Measurements from ENCODE around the gene CXCR6. TPM values are rescaled to one million over a fixed set of nuclear protein-coding genes. Genes with fewer than 3 reads are reported as not detected.

The CXCR6 gene
- polyA plus RNA-seq, 1 of the 3 experiments (the other 2 are of a cell fraction), result not detected

DNA sequence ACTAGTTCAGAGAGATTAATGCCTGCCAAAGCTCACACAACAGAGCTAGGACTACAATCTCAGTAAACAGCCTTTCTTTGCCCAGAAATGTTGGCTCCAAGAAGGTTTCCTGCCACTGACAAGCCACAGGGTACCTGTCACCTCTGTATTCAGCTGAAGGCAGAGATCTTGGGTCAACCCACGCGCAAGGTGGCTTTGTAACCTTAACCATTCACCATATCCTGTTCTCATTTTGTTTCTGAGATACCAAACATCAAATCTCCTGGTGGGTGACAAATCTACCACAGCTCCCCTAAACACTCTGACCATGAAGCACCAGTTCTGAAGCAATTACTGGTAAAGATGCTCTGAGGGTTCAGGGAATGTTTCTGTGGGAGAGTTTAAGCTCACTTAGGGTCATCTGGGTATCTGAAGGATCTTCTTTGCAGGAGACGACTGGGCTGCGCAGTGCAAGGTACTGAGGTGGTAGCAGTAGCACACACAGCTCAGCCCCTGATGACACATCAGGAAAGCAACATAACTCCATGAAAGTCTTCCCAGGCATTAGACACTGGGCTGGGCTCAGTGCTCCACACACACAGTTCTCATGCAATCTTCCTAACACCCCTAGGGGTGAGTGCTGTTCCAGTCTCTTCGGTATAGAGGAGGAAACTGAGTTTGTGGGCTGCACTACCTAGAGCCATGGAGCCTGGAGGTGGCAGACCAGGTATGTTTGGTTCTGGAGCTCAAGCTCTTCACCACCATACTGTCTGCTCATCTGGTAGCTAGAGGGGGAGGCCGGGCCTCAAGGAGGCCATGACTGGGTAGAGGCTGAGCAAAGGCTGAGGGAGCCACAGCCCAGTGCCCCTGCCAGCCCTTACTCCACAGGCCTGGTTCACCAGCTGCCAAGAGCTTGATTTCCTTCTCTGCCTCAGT, 7.7 kb downstream of the CXCR6 start:
- CTCF ChIA-PET, result interaction anchor here (1.2 to 3.6 kb wide), 3 partner anchors 11 to 191 kb away, joined by 4 to 27 read pairs (median 15); no protein-coding TSS in a partner anchor
- Histone ChIP-seq H3K9ac (no peak overlapping the region), H3F3A (replicated peaks; ENCODE audit: insufficient read depth) (no peaks in the 10 kb centered on the region), H3K79me2 (ENCODE audit: insufficient read depth) (no peaks in the 10 kb centered on the region), H3K4me2 (no peak overlapping the region), H4K20me1 (ENCODE audit: insufficient read depth) (no peaks in the 10 kb centered on the region), H3K27ac (ENCODE audit: low read depth in 2 of 2, low read length in 1 of 2) (no peak overlapping the region), H3K27me3 (ENCODE audit: insufficient read depth) (no peaks in the 10 kb centered on the region), H3K9me2 (no peaks in the 10 kb centered on the region), H3K9me3 (no peaks in the 10 kb centered on the region), H3K4me1 (ENCODE audit: control insufficient read depth in 1 of 2, insufficient read depth in 2 of 2, low read depth in 1 of 2, low read length in 1 of 2) (no peaks in the 10 kb centered on the region), H3K36me3 (replicated peaks in 1 of 2; ENCODE audit: control insufficient read depth in 1 of 2, insufficient read depth in 2 of 2, low read length in 1 of 2) (peaks cover 12 to 85% of the 10 kb centered on the region in 2 experiments), H3K4me3 (ENCODE audit: low read depth in 2 of 2, low read length in 1 of 2) (no peak overlapping the region), H2AFZ (ENCODE audit: low read depth) (no peak overlapping the region)
- no peak for TF ChIP-seq MXI1 (IDR thresholded peaks at IDR 0.05; ENCODE audit: low read depth, low read length)
- TF ChIP-seq RXRA (IDR thresholded peaks at IDR 0.05; ENCODE audit: borderline replicate concordance, low read depth), result no peak
- no peak for TF ChIP-seq FOSL2 (IDR thresholded peaks at IDR 0.05; ENCODE audit: borderline replicate concordance, low read depth)
- TF ChIP-seq, protein P1, sequence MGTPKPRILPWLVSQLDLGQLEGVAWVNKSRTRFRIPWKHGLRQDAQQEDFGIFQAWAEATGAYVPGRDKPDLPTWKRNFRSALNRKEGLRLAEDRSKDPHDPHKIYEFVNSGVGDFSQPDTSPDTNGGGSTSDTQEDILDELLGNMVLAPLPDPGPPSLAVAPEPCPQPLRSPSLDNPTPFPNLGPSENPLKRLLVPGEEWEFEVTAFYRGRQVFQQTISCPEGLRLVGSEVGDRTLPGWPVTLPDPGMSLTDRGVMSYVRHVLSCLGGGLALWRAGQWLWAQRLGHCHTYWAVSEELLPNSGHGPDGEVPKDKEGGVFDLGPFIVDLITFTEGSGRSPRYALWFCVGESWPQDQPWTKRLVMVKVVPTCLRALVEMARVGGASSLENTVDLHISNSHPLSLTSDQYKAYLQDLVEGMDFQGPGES (IDR thresholded peaks at IDR 0.05; ENCODE audit: low read depth, low read length), result no peak
- no peak for TF ChIP-seq FOXJ3 (CRISPR knock-in tag; IDR thresholded peaks at IDR 0.05)
- TF ChIP-seq ELF1 (IDR thresholded peaks at IDR 0.05), result no peak
- no peak for TF ChIP-seq YY1 (IDR thresholded peaks at IDR 0.05; ENCODE audit: low read depth)
- TF ChIP-seq, protein P2, sequence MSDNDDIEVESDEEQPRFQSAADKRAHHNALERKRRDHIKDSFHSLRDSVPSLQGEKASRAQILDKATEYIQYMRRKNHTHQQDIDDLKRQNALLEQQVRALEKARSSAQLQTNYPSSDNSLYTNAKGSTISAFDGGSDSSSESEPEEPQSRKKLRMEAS (IDR thresholded peaks at IDR 0.05; ENCODE audit: low read depth), result no peak
- TF ChIP-seq, protein P3, sequence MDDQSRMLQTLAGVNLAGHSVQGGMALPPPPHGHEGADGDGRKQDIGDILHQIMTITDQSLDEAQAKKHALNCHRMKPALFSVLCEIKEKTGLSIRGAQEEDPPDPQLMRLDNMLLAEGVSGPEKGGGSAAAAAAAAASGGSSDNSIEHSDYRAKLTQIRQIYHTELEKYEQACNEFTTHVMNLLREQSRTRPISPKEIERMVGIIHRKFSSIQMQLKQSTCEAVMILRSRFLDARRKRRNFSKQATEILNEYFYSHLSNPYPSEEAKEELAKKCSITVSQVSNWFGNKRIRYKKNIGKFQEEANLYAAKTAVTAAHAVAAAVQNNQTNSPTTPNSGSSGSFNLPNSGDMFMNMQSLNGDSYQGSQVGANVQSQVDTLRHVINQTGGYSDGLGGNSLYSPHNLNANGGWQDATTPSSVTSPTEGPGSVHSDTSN (IDR thresholded peaks at IDR 0.05), result no peak
- DNase-seq, result no peak
- 96% methylated on average over 3 of the region's 6 CpGs for WGBS (ENCODE audit: low lambda C conversion rate)
- POLR2A ChIA-PET, result no interaction called here

DNA sequence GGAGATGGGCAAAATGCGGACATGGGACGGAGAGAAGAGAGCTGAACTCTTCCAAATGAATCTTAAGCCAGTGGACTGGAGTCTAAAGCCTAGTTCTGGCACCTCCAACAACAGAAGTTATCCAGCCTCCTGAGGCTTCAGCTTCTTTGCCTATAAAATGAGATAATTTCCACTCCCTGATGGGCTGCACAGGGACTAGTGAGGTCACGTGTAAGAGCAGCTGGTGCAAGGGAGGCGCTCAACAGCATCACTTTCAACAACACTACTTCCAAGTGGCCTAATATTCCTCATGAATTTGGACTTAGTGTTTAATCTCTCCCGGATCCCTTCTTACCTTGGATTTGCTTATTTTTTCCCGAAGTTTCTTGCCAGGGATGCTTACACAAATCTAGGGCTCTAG, 8.7 kb downstream of the CXCR6 start:
- no peak for DNase-seq
- TF ChIP-seq, protein P4, sequence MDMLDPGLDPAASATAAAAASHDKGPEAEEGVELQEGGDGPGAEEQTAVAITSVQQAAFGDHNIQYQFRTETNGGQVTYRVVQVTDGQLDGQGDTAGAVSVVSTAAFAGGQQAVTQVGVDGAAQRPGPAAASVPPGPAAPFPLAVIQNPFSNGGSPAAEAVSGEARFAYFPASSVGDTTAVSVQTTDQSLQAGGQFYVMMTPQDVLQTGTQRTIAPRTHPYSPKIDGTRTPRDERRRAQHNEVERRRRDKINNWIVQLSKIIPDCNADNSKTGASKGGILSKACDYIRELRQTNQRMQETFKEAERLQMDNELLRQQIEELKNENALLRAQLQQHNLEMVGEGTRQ (IDR thresholded peaks at IDR 0.05; ENCODE audit: borderline replicate concordance, low read depth, low read length), result no peak
- no peak for TF ChIP-seq NRF1 (IDR thresholded peaks at IDR 0.05; ENCODE audit: low read depth, low read length)
- TF ChIP-seq SMC3 (IDR thresholded peaks at IDR 0.05; ENCODE audit: low read depth, low read length), result no peak
- TF ChIP-seq FOXM1 (IDR thresholded peaks at IDR 0.05; ENCODE audit: low read depth), result no peak
- TF ChIP-seq, protein P5, sequence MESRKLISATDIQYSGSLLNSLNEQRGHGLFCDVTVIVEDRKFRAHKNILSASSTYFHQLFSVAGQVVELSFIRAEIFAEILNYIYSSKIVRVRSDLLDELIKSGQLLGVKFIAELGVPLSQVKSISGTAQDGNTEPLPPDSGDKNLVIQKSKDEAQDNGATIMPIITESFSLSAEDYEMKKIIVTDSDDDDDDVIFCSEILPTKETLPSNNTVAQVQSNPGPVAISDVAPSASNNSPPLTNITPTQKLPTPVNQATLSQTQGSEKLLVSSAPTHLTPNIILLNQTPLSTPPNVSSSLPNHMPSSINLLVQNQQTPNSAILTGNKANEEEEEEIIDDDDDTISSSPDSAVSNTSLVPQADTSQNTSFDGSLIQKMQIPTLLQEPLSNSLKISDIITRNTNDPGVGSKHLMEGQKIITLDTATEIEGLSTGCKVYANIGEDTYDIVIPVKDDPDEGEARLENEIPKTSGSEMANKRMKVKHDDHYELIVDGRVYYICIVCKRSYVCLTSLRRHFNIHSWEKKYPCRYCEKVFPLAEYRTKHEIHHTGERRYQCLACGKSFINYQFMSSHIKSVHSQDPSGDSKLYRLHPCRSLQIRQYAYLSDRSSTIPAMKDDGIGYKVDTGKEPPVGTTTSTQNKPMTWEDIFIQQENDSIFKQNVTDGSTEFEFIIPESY (IDR thresholded peaks at IDR 0.05; ENCODE audit: borderline replicate concordance, low read depth), result no peak
- TF ChIP-seq TEAD4 (IDR thresholded peaks at IDR 0.05; ENCODE audit: borderline replicate concordance, insufficient read depth), result no peak
- no peak for TF ChIP-seq CTCF (IDR thresholded peaks at IDR 0.05)
- no peak for TF ChIP-seq POLR2AphosphoS5 (IDR thresholded peaks at IDR 0.05; ENCODE audit: low read depth, low read length)
- no peak for TF ChIP-seq FOXJ3 (CRISPR knock-in tag; IDR thresholded peaks at IDR 0.05)
- no peak for TF ChIP-seq RXRA (IDR thresholded peaks at IDR 0.05; ENCODE audit: borderline replicate concordance, low read depth)
- no peak for TF ChIP-seq MEF2A (IDR thresholded peaks at IDR 0.05; ENCODE audit: borderline replicate concordance, low read depth)

More for the DNA sequence above, 8.7 kb downstream of the CXCR6 start:
- Histone ChIP-seq H3K4me1 (ENCODE audit: control insufficient read depth in 1 of 2, insufficient read depth in 2 of 2, low read depth in 1 of 2, low read length in 1 of 2) (no peaks in the 10 kb centered on the region), H3F3A (replicated peaks; ENCODE audit: insufficient read depth) (no peaks in the 10 kb centered on the region), H3K4me2 (no peak overlapping the region), H3K27me3 (ENCODE audit: insufficient read depth) (no peaks in the 10 kb centered on the region), H3K36me3 (replicated peaks in 1 of 2; ENCODE audit: control insufficient read depth in 1 of 2, insufficient read depth in 2 of 2, low read length in 1 of 2) (peaks cover 14 to 85% of the 10 kb centered on the region in 2 experiments), H2AFZ (ENCODE audit: low read depth) (no peak overlapping the region), H3K4me3 (ENCODE audit: low read depth in 2 of 2, low read length in 1 of 2) (no peak overlapping the region), H3K79me2 (ENCODE audit: insufficient read depth) (no peaks in the 10 kb centered on the region), H3K9me2 (no peaks in the 10 kb centered on the region), H3K9ac (no peak overlapping the region), H4K20me1 (ENCODE audit: insufficient read depth) (no peaks in the 10 kb centered on the region), H3K27ac (ENCODE audit: low read depth in 2 of 2, low read length in 1 of 2) (no peak overlapping the region), H3K9me3 (no peaks in the 10 kb centered on the region)
- ChIA-PET POLR2A (no interaction called here), CTCF (interaction anchor here (0.9 to 3.6 kb wide), 3 partner anchors 12 to 127 kb away, joined by 5 to 27 read pairs (median 15); no protein-coding TSS in a partner anchor)
- 92% methylated on average over 5 of the region's 6 CpGs for WGBS (ENCODE audit: low lambda C conversion rate)

All from SK-N-SH (cell line).